HEK293 (cell line): ENCODE data around the gene ABCA12.

Source experiments
- CTCF ChIA-PET: fragments of 350-600 bp; formaldehyde crosslinking; extraction: SDS; loops from one replicate; lab custom pipeline; 2021; ENCODE audit warnings: antibody characterized with exemption; lab: Yijun Ruan, JAX
- POLR2A ChIA-PET: fragments of 300-600 bp; formaldehyde crosslinking; extraction: SDS; loops from one replicate; lab custom pipeline; 2020; ENCODE audit warnings: antibody characterized with exemption, inconsistent platforms; lab: Yijun Ruan, JAX
- H3K27ac ChIP-seq: fragments of 200-500 bp; sonication (Bioruptor generic); 2 replicates; pipeline ENCODE4 v1.5.1; 2014; ENCODE audit warnings: low read depth, low read length, control low read depth, inconsistent platforms; ENCODE audit errors: extremely low read depth
- H3K36me3 ChIP-seq, 2 experiments: fragments of 200-500 bp in 1 of 2; sonication (Bioruptor generic) in 1 of 2; 1 replicate in 1 of 2; 2 replicates in 1 of 2; pipeline ENCODE4 v1.5.1; 2014 to 2017; ENCODE audit warnings: inconsistent platforms in 2 of 2, low read length in 2 of 2; ENCODE audit not compliant: control insufficient read depth in 2 of 2, insufficient read depth in 1 of 2
- H3K4me1 ChIP-seq: fragments of 200-500 bp; sonication (Bioruptor generic); 2 replicates; pipeline ENCODE4 v1.5.1; 2014; ENCODE audit warnings: mild to moderate bottlenecking, low read length, inconsistent platforms; ENCODE audit not compliant: control insufficient read depth, insufficient read depth
- H3K4me3 ChIP-seq: 2 replicates; pipeline ENCODE4 v1.5.1; 2011; ENCODE audit warnings: low read depth, mild to moderate bottlenecking, control low read depth, low read length, moderate library complexity
- H3K9me3 ChIP-seq: fragments of 200-500 bp; sonication (Bioruptor generic); 2 replicates; pipeline ENCODE4 v1.5.1; 2014; ENCODE audit warnings: low read depth, low read length, inconsistent platforms; ENCODE audit not compliant: control insufficient read depth, insufficient read depth
- PRDM1 ChIP-seq: fragments of 450-650 bp; formaldehyde crosslinking; IDR thresholded peaks from 2 replicates; pipeline ENCODE4; 2016; ENCODE audit warnings: missing biosample characterization, missing genetic modification characterization
- SCRT1 ChIP-seq: fragments of 450-650 bp; formaldehyde crosslinking; IDR thresholded peaks from 2 replicates; pipeline ENCODE4 v1.5.1; 2016; ENCODE audit warnings: missing biosample characterization, missing genetic modification characterization, borderline replicate concordance
- SP7 ChIP-seq: fragments of 450-650 bp; formaldehyde crosslinking; IDR thresholded peaks from 2 replicates; pipeline ENCODE4 v1.5.1; 2016; ENCODE audit warnings: missing biosample characterization, missing genetic modification characterization
- YY2 ChIP-seq: fragments of 450-650 bp; formaldehyde crosslinking; IDR thresholded peaks from 2 replicates; pipeline ENCODE4 v1.5.1; 2016; ENCODE audit warnings: missing biosample characterization, missing genetic modification characterization
- ZBTB1 ChIP-seq: fragments of 450-650 bp; formaldehyde crosslinking; IDR thresholded peaks from 2 replicates; pipeline ENCODE4 v1.5.1; 2016; ENCODE audit warnings: missing biosample characterization, missing genetic modification characterization
- ZBTB21 ChIP-seq: fragments of 450-650 bp; formaldehyde crosslinking; IDR thresholded peaks from 2 replicates; pipeline ENCODE4 v1.5.1; 2017; ENCODE audit warnings: missing biosample characterization, missing genetic modification characterization
- ZEB2 ChIP-seq: fragments of 450-650 bp; formaldehyde crosslinking; IDR thresholded peaks from 2 replicates; pipeline ENCODE4 v1.5.1; 2016; ENCODE audit warnings: missing biosample characterization, missing genetic modification characterization
- ZNF184 ChIP-seq: fragments of 450-650 bp; IDR thresholded peaks from 2 replicates; pipeline ENCODE4 v1.5.1; 2018; ENCODE audit warnings: missing biosample characterization, mild to moderate bottlenecking, missing genetic modification characterization
- ZNF548 ChIP-seq: fragments of 450-650 bp; formaldehyde crosslinking; IDR thresholded peaks from 2 replicates; pipeline ENCODE4 v1.5.1; 2016; ENCODE audit warnings: missing biosample characterization, missing genetic modification characterization
- ZNF621 ChIP-seq: fragments of 450-650 bp; formaldehyde crosslinking; IDR thresholded peaks from 2 replicates; pipeline ENCODE4 v1.5.1; 2017; ENCODE audit warnings: missing biosample characterization, missing genetic modification characterization
- ZNF664 ChIP-seq: fragments of 450-650 bp; formaldehyde crosslinking; IDR thresholded peaks from 2 replicates; pipeline ENCODE4 v1.5.1; 2016; ENCODE audit warnings: missing biosample characterization, missing genetic modification characterization
- ZNF701 ChIP-seq: fragments of 450-650 bp; formaldehyde crosslinking; IDR thresholded peaks from 2 replicates; pipeline ENCODE4 v1.5.1; 2016; ENCODE audit warnings: missing biosample characterization, missing genetic modification characterization
- ZNF843 ChIP-seq: fragments of 450-650 bp; formaldehyde crosslinking; IDR thresholded peaks from 2 replicates; pipeline ENCODE4 v1.5.1; 2016; ENCODE audit warnings: missing biosample characterization, missing genetic modification characterization
- TF ChIP-seq, protein P1 (sequence below): fragments of 450-650 bp; IDR thresholded peaks from 2 replicates; pipeline ENCODE4 v1.5.1; 2018; ENCODE audit warnings: missing biosample characterization, mild to moderate bottlenecking, missing genetic modification characterization
- TF ChIP-seq, protein P2 (sequence below): fragments of 450-650 bp; formaldehyde crosslinking; IDR thresholded peaks from 2 replicates; pipeline ENCODE4 v1.5.1; 2016; ENCODE audit warnings: missing biosample characterization, missing genetic modification characterization
- TF ChIP-seq, protein P3 (sequence below): fragments of 450-650 bp; formaldehyde crosslinking; IDR thresholded peaks from 2 replicates; pipeline ENCODE4 v1.5.1; 2016; ENCODE audit warnings: missing biosample characterization, missing genetic modification characterization
- TF ChIP-seq, protein P4 (sequence below): fragments of 450-650 bp; formaldehyde crosslinking; IDR thresholded peaks from 2 replicates; pipeline ENCODE4 v1.5.1; 2016; ENCODE audit warnings: missing biosample characterization, missing genetic modification characterization

ABCA12 gene, protein sequence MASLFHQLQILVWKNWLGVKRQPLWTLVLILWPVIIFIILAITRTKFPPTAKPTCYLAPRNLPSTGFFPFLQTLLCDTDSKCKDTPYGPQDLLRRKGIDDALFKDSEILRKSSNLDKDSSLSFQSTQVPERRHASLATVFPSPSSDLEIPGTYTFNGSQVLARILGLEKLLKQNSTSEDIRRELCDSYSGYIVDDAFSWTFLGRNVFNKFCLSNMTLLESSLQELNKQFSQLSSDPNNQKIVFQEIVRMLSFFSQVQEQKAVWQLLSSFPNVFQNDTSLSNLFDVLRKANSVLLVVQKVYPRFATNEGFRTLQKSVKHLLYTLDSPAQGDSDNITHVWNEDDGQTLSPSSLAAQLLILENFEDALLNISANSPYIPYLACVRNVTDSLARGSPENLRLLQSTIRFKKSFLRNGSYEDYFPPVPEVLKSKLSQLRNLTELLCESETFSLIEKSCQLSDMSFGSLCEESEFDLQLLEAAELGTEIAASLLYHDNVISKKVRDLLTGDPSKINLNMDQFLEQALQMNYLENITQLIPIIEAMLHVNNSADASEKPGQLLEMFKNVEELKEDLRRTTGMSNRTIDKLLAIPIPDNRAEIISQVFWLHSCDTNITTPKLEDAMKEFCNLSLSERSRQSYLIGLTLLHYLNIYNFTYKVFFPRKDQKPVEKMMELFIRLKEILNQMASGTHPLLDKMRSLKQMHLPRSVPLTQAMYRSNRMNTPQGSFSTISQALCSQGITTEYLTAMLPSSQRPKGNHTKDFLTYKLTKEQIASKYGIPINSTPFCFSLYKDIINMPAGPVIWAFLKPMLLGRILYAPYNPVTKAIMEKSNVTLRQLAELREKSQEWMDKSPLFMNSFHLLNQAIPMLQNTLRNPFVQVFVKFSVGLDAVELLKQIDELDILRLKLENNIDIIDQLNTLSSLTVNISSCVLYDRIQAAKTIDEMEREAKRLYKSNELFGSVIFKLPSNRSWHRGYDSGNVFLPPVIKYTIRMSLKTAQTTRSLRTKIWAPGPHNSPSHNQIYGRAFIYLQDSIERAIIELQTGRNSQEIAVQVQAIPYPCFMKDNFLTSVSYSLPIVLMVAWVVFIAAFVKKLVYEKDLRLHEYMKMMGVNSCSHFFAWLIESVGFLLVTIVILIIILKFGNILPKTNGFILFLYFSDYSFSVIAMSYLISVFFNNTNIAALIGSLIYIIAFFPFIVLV (N-terminal part only)

DNA sequence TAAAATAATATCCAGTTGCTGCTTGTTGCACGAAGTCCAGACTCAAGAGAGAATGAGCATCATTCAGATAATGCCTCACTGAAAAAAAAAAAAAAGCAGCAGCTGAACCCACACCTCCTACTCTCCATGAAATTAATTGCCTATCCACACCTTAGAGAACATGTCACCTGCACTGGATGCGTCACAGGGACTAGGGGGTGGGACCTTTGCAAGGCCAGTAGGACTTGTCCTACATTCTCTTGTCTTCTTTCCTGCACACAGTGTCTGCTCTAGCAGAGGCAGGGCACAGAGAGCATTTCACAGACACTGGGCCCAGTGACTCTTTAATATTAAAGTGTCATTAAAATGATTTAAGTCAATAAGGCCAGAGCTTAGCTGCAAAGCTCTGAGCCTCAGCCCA is at the start of gene ABCA12:
ABCA12 (minus strand) TSS at position 148 of the 400 bp plus-strand sequence. CDS start 418 bp downstream, outside the sequence.
- H3K36me3 ChIP-seq = no peaks in the 10 kb centered on the region
- no peak within 1 kb of the TSS for H3K4me3 ChIP-seq
- H3K9me3 ChIP-seq = no peaks in the 10 kb centered on the region
- ChIA-PET POLR2A (no interaction called here), CTCF (no interaction called here)
- TF ChIP-seq, protein P1, sequence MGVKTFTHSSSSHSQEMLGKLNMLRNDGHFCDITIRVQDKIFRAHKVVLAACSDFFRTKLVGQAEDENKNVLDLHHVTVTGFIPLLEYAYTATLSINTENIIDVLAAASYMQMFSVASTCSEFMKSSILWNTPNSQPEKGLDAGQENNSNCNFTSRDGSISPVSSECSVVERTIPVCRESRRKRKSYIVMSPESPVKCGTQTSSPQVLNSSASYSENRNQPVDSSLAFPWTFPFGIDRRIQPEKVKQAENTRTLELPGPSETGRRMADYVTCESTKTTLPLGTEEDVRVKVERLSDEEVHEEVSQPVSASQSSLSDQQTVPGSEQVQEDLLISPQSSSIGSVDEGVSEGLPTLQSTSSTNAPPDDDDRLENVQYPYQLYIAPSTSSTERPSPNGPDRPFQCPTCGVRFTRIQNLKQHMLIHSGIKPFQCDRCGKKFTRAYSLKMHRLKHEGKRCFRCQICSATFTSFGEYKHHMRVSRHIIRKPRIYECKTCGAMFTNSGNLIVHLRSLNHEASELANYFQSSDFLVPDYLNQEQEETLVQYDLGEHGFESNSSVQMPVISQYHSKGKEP = no peak
- TF ChIP-seq ZNF701 (tag by site-specific recombination) (no peak), ZBTB1 (tag by site-specific recombination) (no peak), ZBTB21 (tag by site-specific recombination) (no peak), SP7 (tag by site-specific recombination) (no peak), SCRT1 (tag by site-specific recombination) (no peak), ZNF843 (no peak), YY2 (tag by site-specific recombination) (no peak), ZNF184 (no peak), ZNF621 (tag by site-specific recombination) (no peak), ZEB2 (tag by site-specific recombination) (no peak), PRDM1 (no peak), ZNF548 (no peak), ZNF664 (tag by site-specific recombination) (no peak)
- TF ChIP-seq, protein P2, sequence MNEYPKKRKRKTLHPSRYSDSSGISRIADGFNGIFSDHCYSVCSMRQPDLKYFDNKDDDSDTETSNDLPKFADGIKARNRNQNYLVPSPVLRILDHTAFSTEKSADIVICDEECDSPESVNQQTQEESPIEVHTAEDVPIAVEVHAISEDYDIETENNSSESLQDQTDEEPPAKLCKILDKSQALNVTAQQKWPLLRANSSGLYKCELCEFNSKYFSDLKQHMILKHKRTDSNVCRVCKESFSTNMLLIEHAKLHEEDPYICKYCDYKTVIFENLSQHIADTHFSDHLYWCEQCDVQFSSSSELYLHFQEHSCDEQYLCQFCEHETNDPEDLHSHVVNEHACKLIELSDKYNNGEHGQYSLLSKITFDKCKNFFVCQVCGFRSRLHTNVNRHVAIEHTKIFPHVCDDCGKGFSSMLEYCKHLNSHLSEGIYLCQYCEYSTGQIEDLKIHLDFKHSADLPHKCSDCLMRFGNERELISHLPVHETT (tag by site-specific recombination) = no peak
- TF ChIP-seq, protein P3, sequence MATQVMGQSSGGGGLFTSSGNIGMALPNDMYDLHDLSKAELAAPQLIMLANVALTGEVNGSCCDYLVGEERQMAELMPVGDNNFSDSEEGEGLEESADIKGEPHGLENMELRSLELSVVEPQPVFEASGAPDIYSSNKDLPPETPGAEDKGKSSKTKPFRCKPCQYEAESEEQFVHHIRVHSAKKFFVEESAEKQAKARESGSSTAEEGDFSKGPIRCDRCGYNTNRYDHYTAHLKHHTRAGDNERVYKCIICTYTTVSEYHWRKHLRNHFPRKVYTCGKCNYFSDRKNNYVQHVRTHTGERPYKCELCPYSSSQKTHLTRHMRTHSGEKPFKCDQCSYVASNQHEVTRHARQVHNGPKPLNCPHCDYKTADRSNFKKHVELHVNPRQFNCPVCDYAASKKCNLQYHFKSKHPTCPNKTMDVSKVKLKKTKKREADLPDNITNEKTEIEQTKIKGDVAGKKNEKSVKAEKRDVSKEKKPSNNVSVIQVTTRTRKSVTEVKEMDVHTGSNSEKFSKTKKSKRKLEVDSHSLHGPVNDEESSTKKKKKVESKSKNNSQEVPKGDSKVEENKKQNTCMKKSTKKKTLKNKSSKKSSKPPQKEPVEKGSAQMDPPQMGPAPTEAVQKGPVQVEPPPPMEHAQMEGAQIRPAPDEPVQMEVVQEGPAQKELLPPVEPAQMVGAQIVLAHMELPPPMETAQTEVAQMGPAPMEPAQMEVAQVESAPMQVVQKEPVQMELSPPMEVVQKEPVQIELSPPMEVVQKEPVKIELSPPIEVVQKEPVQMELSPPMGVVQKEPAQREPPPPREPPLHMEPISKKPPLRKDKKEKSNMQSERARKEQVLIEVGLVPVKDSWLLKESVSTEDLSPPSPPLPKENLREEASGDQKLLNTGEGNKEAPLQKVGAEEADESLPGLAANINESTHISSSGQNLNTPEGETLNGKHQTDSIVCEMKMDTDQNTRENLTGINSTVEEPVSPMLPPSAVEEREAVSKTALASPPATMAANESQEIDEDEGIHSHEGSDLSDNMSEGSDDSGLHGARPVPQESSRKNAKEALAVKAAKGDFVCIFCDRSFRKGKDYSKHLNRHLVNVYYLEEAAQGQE (tag by site-specific recombination) = no peak
- TF ChIP-seq, protein P4, sequence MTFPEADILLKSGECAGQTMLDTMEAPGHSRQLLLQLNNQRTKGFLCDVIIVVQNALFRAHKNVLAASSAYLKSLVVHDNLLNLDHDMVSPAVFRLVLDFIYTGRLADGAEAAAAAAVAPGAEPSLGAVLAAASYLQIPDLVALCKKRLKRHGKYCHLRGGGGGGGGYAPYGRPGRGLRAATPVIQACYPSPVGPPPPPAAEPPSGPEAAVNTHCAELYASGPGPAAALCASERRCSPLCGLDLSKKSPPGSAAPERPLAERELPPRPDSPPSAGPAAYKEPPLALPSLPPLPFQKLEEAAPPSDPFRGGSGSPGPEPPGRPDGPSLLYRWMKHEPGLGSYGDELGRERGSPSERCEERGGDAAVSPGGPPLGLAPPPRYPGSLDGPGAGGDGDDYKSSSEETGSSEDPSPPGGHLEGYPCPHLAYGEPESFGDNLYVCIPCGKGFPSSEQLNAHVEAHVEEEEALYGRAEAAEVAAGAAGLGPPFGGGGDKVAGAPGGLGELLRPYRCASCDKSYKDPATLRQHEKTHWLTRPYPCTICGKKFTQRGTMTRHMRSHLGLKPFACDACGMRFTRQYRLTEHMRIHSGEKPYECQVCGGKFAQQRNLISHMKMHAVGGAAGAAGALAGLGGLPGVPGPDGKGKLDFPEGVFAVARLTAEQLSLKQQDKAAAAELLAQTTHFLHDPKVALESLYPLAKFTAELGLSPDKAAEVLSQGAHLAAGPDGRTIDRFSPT (tag by site-specific recombination) = no peak
- no peak within 1 kb of the TSS for H3K27ac ChIP-seq
- peaks cover 4% of the 10 kb centered on the region; the same call in 1 of the 2 replicates for H3K4me1 ChIP-seq
